HPDE6-E6E7 (cell line): ENCODE data around the gene CD320.
"Not testable (repeated sequence)": the region's sequence is repeated elsewhere in the genome, so short reads cannot be mapped to it uniquely, and the experiment has no call there.

Source experiments
- DNase-seq: peaks from one replicate; pipeline ENCODE4 v3.0.0; 2011; ENCODE audit warnings: missing footprints; ENCODE audit errors: extremely low spot score

Gene CD320

GRCh38 chr19:8310342-8311055 lies 2.3 kb upstream of the CD320 start:
- DNase-seq, result no peak

- DNase-seq, result no peak
Measured at GRCh38 chr19:8308891-8309291, 733 bp upstream of the CD320 start.

- DNase-seq, result no peak
Measured at GRCh38 chr19:8307400-8307964, 676 bp downstream of the CD320 start.

- no peak for DNase-seq
Measured at GRCh38 chr19:8306235-8307054, 1.7 kb downstream of the CD320 start.

- DNase-seq, result no peak
Measured at GRCh38 chr19:8305798-8306197, 2.4 kb downstream of the CD320 start.

GRCh38 chr19:8304841-8305621 lies 3.1 kb downstream of the CD320 start:
- DNase-seq, result no peak

GRCh38 chr19:8302734-8303133 lies 5.4 kb downstream of the CD320 start:
- DNase-seq, result no peak

- DNase-seq, result no peak
Measured at GRCh38 chr19:8302357-8302691, 5.8 kb downstream of the CD320 start.

- not testable (repeated sequence) for DNase-seq
Measured at GRCh38 chr19:8291337-8291736, 16.8 kb downstream of the CD320 start.

GRCh38 chr19:8276508-8276907 lies 31.6 kb downstream of the CD320 start:
- DNase-seq, result not testable (repeated sequence)

GRCh38 chr19:8269724-8270123 lies 38.4 kb downstream of the CD320 start:
- DNase-seq, result no peak

GRCh38 chr19:8265872-8266271 lies 42.3 kb downstream of the CD320 start:
- DNase-seq, result no peak

GRCh38 chr19:8264248-8264647 lies 43.9 kb downstream of the CD320 start:
- not testable (repeated sequence) for DNase-seq

GRCh38 chr19:8262431-8262830 lies 45.7 kb downstream of the CD320 start:
- DNase-seq, result no peak

- no peak for DNase-seq
Measured at GRCh38 chr19:8261881-8262280, 46.3 kb downstream of the CD320 start.

GRCh38 chr19:8261347-8261746 lies 46.8 kb downstream of the CD320 start:
- DNase-seq, result no peak

GRCh38 chr19:8259922-8260247 lies 48.3 kb downstream of the CD320 start:
- no peak for DNase-seq

GRCh38 chr19:8259142-8259921 lies 48.8 kb downstream of the CD320 start:
- no peak for DNase-seq

- DNase-seq, result no peak
Measured at GRCh38 chr19:8257052-8257443, 51.1 kb downstream of the CD320 start.

- no peak for DNase-seq
Measured at GRCh38 chr19:8256276-8257051, 51.7 kb downstream of the CD320 start.
